ENCODE data around the gene DNAJC28. TPM values are rescaled to one million over a fixed set of nuclear protein-coding genes. Genes with fewer than 3 reads are reported as not detected.
"Not testable (repeated sequence)": the region's sequence is repeated elsewhere in the genome, so short reads cannot be mapped to it uniquely, and the experiment has no call there.

The DNAJC28 gene
- total RNA-seq (2014; rRNA removed; shearing (Covaris generic)) = 0.20 and 0.42 TPM in 2 replicates

- DNase-seq (ENCODE audit: low spot score) = peak; percentile 78
Measured at GRCh38 chr21:33491373-33492102, at the start of gene DNAJC28. Gene DNAJC28, minus strand, starts transcription at chr21:33491716. Its CDS starts 2,323 bp downstream, at chr21:33489393.

GRCh38 chr21:33541105-33541711 lies 49.7 kb upstream of the DNAJC28 start:
- DNase-seq (ENCODE audit: low spot score) = peak; percentile 58

- DNase-seq (ENCODE audit: low spot score) = peak; percentile 19
Measured at GRCh38 chr21:33540711-33541104, 49.2 kb upstream of the DNAJC28 start.

- no peak for DNase-seq (ENCODE audit: low spot score)
Measured at GRCh38 chr21:33539616-33540015, 48.1 kb upstream of the DNAJC28 start.

- no peak for DNase-seq (ENCODE audit: low spot score)
Measured at GRCh38 chr21:33537212-33537611, 45.7 kb upstream of the DNAJC28 start.

GRCh38 chr21:33531007-33531406 lies 39.5 kb upstream of the DNAJC28 start:
- DNase-seq (ENCODE audit: low spot score) = no peak

GRCh38 chr21:33522953-33523349 lies 31.4 kb upstream of the DNAJC28 start:
- DNase-seq (ENCODE audit: low spot score) = no peak

GRCh38 chr21:33522297-33522952 lies 30.9 kb upstream of the DNAJC28 start:
- no peak for DNase-seq (ENCODE audit: low spot score)

GRCh38 chr21:33518899-33519298 lies 27.4 kb upstream of the DNAJC28 start:
- DNase-seq (ENCODE audit: low spot score) = no peak

- DNase-seq (ENCODE audit: low spot score) = no peak
Measured at GRCh38 chr21:33514229-33514628, 22.7 kb upstream of the DNAJC28 start.

GRCh38 chr21:33512481-33512880 lies 21.0 kb upstream of the DNAJC28 start:
- DNase-seq (ENCODE audit: low spot score) = no peak

- no peak for DNase-seq (ENCODE audit: low spot score)
Measured at GRCh38 chr21:33511639-33512038, 20.1 kb upstream of the DNAJC28 start.

- DNase-seq (ENCODE audit: low spot score) = no peak
Measured at GRCh38 chr21:33510826-33511225, 19.3 kb upstream of the DNAJC28 start.

- DNase-seq (ENCODE audit: low spot score) = not testable (repeated sequence)
Measured at GRCh38 chr21:33507003-33507402, 15.5 kb upstream of the DNAJC28 start.

- no peak for DNase-seq (ENCODE audit: low spot score)
Measured at GRCh38 chr21:33505833-33506232, 14.3 kb upstream of the DNAJC28 start.

GRCh38 chr21:33496345-33496744 lies 4.8 kb upstream of the DNAJC28 start:
- DNase-seq (ENCODE audit: low spot score) = no peak

GRCh38 chr21:33495743-33496142 lies 4.2 kb upstream of the DNAJC28 start:
- no peak for DNase-seq (ENCODE audit: low spot score)

GRCh38 chr21:33493756-33494155 lies 2.2 kb upstream of the DNAJC28 start:
- DNase-seq (ENCODE audit: low spot score) = no peak

- no peak for DNase-seq (ENCODE audit: low spot score)
Measured at GRCh38 chr21:33492571-33492970, 1.1 kb upstream of the DNAJC28 start.

- DNase-seq (ENCODE audit: low spot score) = peak; percentile 30
Measured at GRCh38 chr21:33490991-33491372, 534 bp downstream of the DNAJC28 start.

- no peak for DNase-seq (ENCODE audit: low spot score)
Measured at GRCh38 chr21:33488936-33489335, 2.6 kb downstream of the DNAJC28 start.

GRCh38 chr21:33487996-33488395 lies 3.5 kb downstream of the DNAJC28 start:
- DNase-seq (ENCODE audit: low spot score) = no peak
